HG03095 (cell line): ENCODE measurements around the gene ACSM2A.
"Not testable (repeated sequence)": the region's sequence is repeated elsewhere in the genome, so short reads cannot be mapped to it uniquely, and the experiment has no call there.

ENCODE experiments used
- ATAC-seq: cut with Tn5 transposase; IDR thresholded peaks from one replicate; pipeline ENCODE4 v1.9.1; 2021; ENCODE audit warnings: moderate library complexity; ENCODE audit not compliant: unreplicated experiment

Gene ACSM2A

GRCh38 chr16:20451364-20451763 is at the start of gene ACSM2A:
TSS of gene ACSM2A (plus strand) at chr16:20451521. CDS start at chr16:20460115, 8,594 bp downstream.
- ATAC-seq, result not testable (repeated sequence)

- ATAC-seq, result no peak
Observed at GRCh38 chr16:20402651-20403050, 48.7 kb upstream of the ACSM2A start.

- no peak for ATAC-seq
Observed at GRCh38 chr16:20404637-20405036, 46.7 kb upstream of the ACSM2A start, which contains the start of gene PDILT. TSS of gene PDILT (minus strand) at chr16:20404737. CDS start at chr16:20399300, 5,437 bp downstream.

- peak; percentile 50 for ATAC-seq
Observed at GRCh38 chr16:20409398-20410120, 41.8 kb upstream of the ACSM2A start, which contains the start of gene ACSM5. TSS of gene ACSM5 (plus strand) at chr16:20409534. CDS start at chr16:20411485, 1,951 bp downstream.

GRCh38 chr16:20410121-20410723 is 41.1 kb upstream of the ACSM2A start:
- peak; percentile 77 for ATAC-seq

GRCh38 chr16:20411055-20411454 is 40.3 kb upstream of the ACSM2A start:
- no peak for ATAC-seq

- ATAC-seq, result no peak
Observed at GRCh38 chr16:20415541-20415940, 35.8 kb upstream of the ACSM2A start.

GRCh38 chr16:20419093-20419492 is 32.2 kb upstream of the ACSM2A start:
- ATAC-seq, result not testable (repeated sequence)

GRCh38 chr16:20421748-20422147 is 29.6 kb upstream of the ACSM2A start:
- ATAC-seq, result not testable (repeated sequence)

- ATAC-seq, result not testable (repeated sequence)
Observed at GRCh38 chr16:20423772-20424128, 27.6 kb upstream of the ACSM2A start.

- ATAC-seq, result no peak
Observed at GRCh38 chr16:20424129-20424866, 27.0 kb upstream of the ACSM2A start.

GRCh38 chr16:20427401-20427797 is 23.9 kb upstream of the ACSM2A start:
- ATAC-seq, result not testable (repeated sequence)

- not testable (repeated sequence) for ATAC-seq
Observed at GRCh38 chr16:20429499-20429898, 21.8 kb upstream of the ACSM2A start.

GRCh38 chr16:20430480-20430879 is 20.8 kb upstream of the ACSM2A start:
- ATAC-seq, result not testable (repeated sequence)

GRCh38 chr16:20430948-20431347 is 20.4 kb upstream of the ACSM2A start:
- no peak for ATAC-seq

- not testable (repeated sequence) for ATAC-seq
Observed at GRCh38 chr16:20438950-20439349, 12.4 kb upstream of the ACSM2A start.

GRCh38 chr16:20439820-20440231 is 11.5 kb upstream of the ACSM2A start:
- not testable (repeated sequence) for ATAC-seq

GRCh38 chr16:20440731-20441130 is 10.6 kb upstream of the ACSM2A start:
- not testable (repeated sequence) for ATAC-seq

- no peak for ATAC-seq
Observed at GRCh38 chr16:20441191-20441590, 10.1 kb upstream of the ACSM2A start.

- ATAC-seq, result not testable (repeated sequence)
Observed at GRCh38 chr16:20441859-20442258, 9.5 kb upstream of the ACSM2A start.

GRCh38 chr16:20446652-20447393 is 4.5 kb upstream of the ACSM2A start:
- ATAC-seq, result not testable (repeated sequence)
